ENCODE measurements around the gene DOCK9.

Gene DOCK9

GRCh38 chr13:98781470-98781869 lies 196.4 kb downstream of the DOCK9 start:
- in situ Hi-C loops (cut with HindIII; ENCODE audit: low sequenced_read_pairs), result no loop called here
- TF ChIP-seq, protein P1, sequence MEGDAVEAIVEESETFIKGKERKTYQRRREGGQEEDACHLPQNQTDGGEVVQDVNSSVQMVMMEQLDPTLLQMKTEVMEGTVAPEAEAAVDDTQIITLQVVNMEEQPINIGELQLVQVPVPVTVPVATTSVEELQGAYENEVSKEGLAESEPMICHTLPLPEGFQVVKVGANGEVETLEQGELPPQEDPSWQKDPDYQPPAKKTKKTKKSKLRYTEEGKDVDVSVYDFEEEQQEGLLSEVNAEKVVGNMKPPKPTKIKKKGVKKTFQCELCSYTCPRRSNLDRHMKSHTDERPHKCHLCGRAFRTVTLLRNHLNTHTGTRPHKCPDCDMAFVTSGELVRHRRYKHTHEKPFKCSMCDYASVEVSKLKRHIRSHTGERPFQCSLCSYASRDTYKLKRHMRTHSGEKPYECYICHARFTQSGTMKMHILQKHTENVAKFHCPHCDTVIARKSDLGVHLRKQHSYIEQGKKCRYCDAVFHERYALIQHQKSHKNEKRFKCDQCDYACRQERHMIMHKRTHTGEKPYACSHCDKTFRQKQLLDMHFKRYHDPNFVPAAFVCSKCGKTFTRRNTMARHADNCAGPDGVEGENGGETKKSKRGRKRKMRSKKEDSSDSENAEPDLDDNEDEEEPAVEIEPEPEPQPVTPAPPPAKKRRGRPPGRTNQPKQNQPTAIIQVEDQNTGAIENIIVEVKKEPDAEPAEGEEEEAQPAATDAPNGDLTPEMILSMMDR (IDR thresholded peaks at IDR 0.05; ENCODE audit: low read depth, low read length, missing control alignments), result no peak
- H3K4me3 ChIP-seq (ENCODE audit: low read depth, low read length), result no peak overlapping the region
- no peak for DNase-seq (ENCODE audit: low read depth)

DNA sequence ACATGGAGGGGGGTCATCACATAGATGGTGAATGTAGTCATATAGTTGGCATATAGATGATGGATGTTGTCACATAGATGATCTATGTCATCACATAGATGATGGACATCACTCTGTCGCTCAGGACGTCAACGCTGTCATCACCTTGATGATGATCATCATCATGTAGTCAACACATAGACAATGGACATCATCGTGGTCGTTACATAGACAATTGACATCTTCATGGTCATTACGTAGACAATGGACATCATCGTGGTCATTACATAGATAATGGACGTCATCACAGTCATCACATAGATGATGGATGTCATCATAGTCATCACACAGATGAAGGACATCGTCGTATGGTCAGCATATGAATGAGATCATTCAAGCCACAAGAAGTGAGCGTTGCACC lies 196.8 kb downstream of the DOCK9 start:
- no peak overlapping the region for H3K4me3 ChIP-seq (ENCODE audit: low read depth, low read length)
- TF ChIP-seq, protein P1 (IDR thresholded peaks at IDR 0.05; ENCODE audit: low read depth, low read length, missing control alignments), result no peak
- no peak for DNase-seq (ENCODE audit: low read depth)
- in situ Hi-C loops (cut with HindIII; ENCODE audit: low sequenced_read_pairs), result no loop called here

DNA sequence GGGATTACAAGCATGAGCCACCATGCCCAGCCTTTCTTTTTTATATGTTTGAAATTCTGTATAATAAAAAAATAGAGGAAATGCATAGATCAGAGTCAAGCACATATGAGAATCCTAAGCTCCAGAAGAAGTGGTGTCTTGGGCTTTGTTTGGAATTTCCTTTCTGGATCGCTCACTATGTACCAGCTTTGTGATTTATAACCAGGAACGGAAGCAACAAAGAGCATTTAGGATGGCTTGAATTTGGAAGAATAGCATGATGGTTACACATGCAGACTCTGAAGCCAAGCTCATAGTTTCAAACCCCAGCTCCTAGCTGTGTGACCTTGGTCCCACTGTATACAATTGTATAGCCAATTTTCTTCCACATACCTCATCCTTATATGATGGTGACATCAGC lies 197.4 kb downstream of the DOCK9 start:
- TF ChIP-seq, protein P1 (IDR thresholded peaks at IDR 0.05; ENCODE audit: low read depth, low read length, missing control alignments), result no peak
- DNase-seq (ENCODE audit: low read depth), result no peak
- H3K4me3 ChIP-seq (ENCODE audit: low read depth, low read length), result no peak overlapping the region
- in situ Hi-C loops (cut with HindIII; ENCODE audit: low sequenced_read_pairs), result no loop called here

GRCh38 chr13:98779695-98780094 lies 198.2 kb downstream of the DOCK9 start:
- TF ChIP-seq, protein P1 (IDR thresholded peaks at IDR 0.05; ENCODE audit: low read depth, low read length, missing control alignments), result no peak
- DNase-seq (ENCODE audit: low read depth), result no peak
- in situ Hi-C loops (cut with HindIII; ENCODE audit: low sequenced_read_pairs), result no loop called here
- H3K4me3 ChIP-seq (ENCODE audit: low read depth, low read length), result no peak overlapping the region

GRCh38 chr13:98778749-98779148 lies 199.1 kb downstream of the DOCK9 start:
- TF ChIP-seq, protein P1 (IDR thresholded peaks at IDR 0.05; ENCODE audit: low read depth, low read length, missing control alignments), result no peak
- no peak overlapping the region for H3K4me3 ChIP-seq (ENCODE audit: low read depth, low read length)
- in situ Hi-C loops (cut with HindIII; ENCODE audit: low sequenced_read_pairs), result no loop called here
- DNase-seq (ENCODE audit: low read depth), result peak; percentile 50

DNA sequence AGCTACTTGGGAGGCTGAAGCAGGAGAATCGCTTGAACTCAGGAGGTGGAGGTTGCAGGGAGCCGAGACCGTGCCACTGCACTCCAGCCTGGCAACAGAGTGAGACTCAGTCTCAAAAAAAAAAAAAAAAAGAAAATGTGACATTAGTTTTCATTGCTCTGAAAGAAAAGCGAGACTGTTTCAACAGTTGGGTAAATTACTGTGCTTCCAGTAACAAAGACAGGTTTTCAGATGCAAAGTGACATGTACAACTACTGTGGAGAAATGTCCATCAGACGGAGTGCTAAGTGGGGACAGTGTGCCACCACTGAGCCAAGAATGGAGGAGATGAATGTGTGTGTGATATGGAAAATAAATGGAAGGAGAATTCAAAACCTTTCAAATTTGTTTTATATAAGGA lies 201.2 kb downstream of the DOCK9 start:
- in situ Hi-C loops (cut with HindIII; ENCODE audit: low sequenced_read_pairs), result no loop called here
- no peak for DNase-seq (ENCODE audit: low read depth)

More for the DNA sequence above, 201.2 kb downstream of the DOCK9 start:
- TF ChIP-seq, protein P1 (IDR thresholded peaks at IDR 0.05; ENCODE audit: low read depth, low read length, missing control alignments), result no peak
- H3K4me3 ChIP-seq (ENCODE audit: low read depth, low read length), result no peak overlapping the region

All from astrocyte of the cerebellum (primary cell).